ENCODE results near the gene MCCC2.
"Not testable (repeated sequence)": the region's sequence is repeated elsewhere in the genome, so short reads cannot be mapped to it uniquely, and the experiment has no call there.

MCCC2 gene

GRCh38 chr5:71662381-71662780, 75.2 kb downstream of the MCCC2 start:
- no peak for DNase-seq (ENCODE audit: low read depth in 2 of 2)

GRCh38 chr5:71663191-71663969, 76.2 kb downstream of the MCCC2 start:
- DNase-seq (ENCODE audit: low read depth in 2 of 2) = no peak

GRCh38 chr5:71664615-71665014, 77.5 kb downstream of the MCCC2 start:
- DNase-seq (ENCODE audit: low read depth in 2 of 2) = not testable (repeated sequence)

- no peak for DNase-seq (ENCODE audit: low read depth in 2 of 2)
Observed at GRCh38 chr5:71666321-71666720, 79.2 kb downstream of the MCCC2 start.

GRCh38 chr5:71677977-71678376, 90.8 kb downstream of the MCCC2 start:
- DNase-seq (ENCODE audit: low read depth in 2 of 2) = no peak

GRCh38 chr5:71679714-71680113, 92.6 kb downstream of the MCCC2 start:
- no peak for DNase-seq (ENCODE audit: low read depth in 2 of 2)

- no peak for DNase-seq (ENCODE audit: low read depth in 2 of 2)
Observed at GRCh38 chr5:71680510-71680909, 93.4 kb downstream of the MCCC2 start.

GRCh38 chr5:71681296-71681695, 94.2 kb downstream of the MCCC2 start:
- DNase-seq (ENCODE audit: low read depth in 2 of 2) = no peak

GRCh38 chr5:71684309-71684708, 97.2 kb downstream of the MCCC2 start:
- no peak for DNase-seq (ENCODE audit: low read depth in 2 of 2)

GRCh38 chr5:71693828-71694427, 106.8 kb downstream of the MCCC2 start:
- DNase-seq (ENCODE audit: low read depth in 2 of 2) = no peak

GRCh38 chr5:71695071-71695470, 107.9 kb downstream of the MCCC2 start:
- DNase-seq (ENCODE audit: low read depth in 2 of 2) = no peak

- DNase-seq (ENCODE audit: low read depth in 2 of 2) = no peak
Observed at GRCh38 chr5:71695595-71695994, 108.5 kb downstream of the MCCC2 start.

GRCh38 chr5:71697967-71698366, 110.8 kb downstream of the MCCC2 start:
- no peak for DNase-seq (ENCODE audit: low read depth in 2 of 2)

GRCh38 chr5:71699233-71699632, 112.1 kb downstream of the MCCC2 start:
- DNase-seq (ENCODE audit: low read depth in 2 of 2) = no peak

GRCh38 chr5:71699751-71700150, 112.6 kb downstream of the MCCC2 start:
- DNase-seq (ENCODE audit: low read depth in 2 of 2) = no peak

- DNase-seq (ENCODE audit: low read depth in 2 of 2) = no peak
Observed at GRCh38 chr5:71700803-71701202, 113.7 kb downstream of the MCCC2 start.

- DNase-seq (ENCODE audit: low read depth in 2 of 2) = no peak
Observed at GRCh38 chr5:71701407-71701806, 114.3 kb downstream of the MCCC2 start.

- DNase-seq (ENCODE audit: low read depth in 2 of 2) = no peak
Observed at GRCh38 chr5:71703941-71704340, 116.8 kb downstream of the MCCC2 start.

GRCh38 chr5:71705421-71705820, 118.3 kb downstream of the MCCC2 start:
- no peak for DNase-seq (ENCODE audit: low read depth in 2 of 2)

- no peak for DNase-seq (ENCODE audit: low read depth in 2 of 2)
Observed at GRCh38 chr5:71706906-71707305, 119.8 kb downstream of the MCCC2 start.
